Central memory CD8-positive, alpha-beta T cell (primary cell): ENCODE measurements around the gene RXYLT1.
"Not testable (repeated sequence)": the region's sequence is repeated elsewhere in the genome, so short reads cannot be mapped to it uniquely, and the experiment has no call there.

Experiments used
- ATAC-seq: fragments of 150-1000 bp; cut with Tn5 transposase; replicated peaks from 2 replicates; pipeline ENCODE4 v1.10.0; 2022; ENCODE audit warnings: mild to moderate bottlenecking, moderate FRiP score, moderate number of reproducible peaks; ENCODE audit not compliant: poor library complexity, severe bottlenecking; ENCODE audit errors: extremely low read depth
- DNase-seq, 2 donors: peaks; one replicate each; pipeline ENCODE4 v3.0.0; 2021; ENCODE audit warnings: low spot score in 2 of 2
- H3K27ac Mint-ChIP-seq: one replicate; pipeline ENCODE4 v1.8.0; 2022; ENCODE audit warnings: low read depth, mild to moderate bottlenecking, moderate library complexity, mixed read lengths
- H3K27me3 Mint-ChIP-seq: one replicate; pipeline ENCODE4 v1.8.0; 2022; ENCODE audit warnings: mixed read lengths
- H3K36me3 Mint-ChIP-seq: one replicate; pipeline ENCODE4 v1.8.0; 2022; ENCODE audit warnings: mild to moderate bottlenecking, moderate library complexity, mixed read lengths; ENCODE audit not compliant: insufficient read depth
- H3K4me1 Mint-ChIP-seq: one replicate; pipeline ENCODE4 v1.8.0; 2022; ENCODE audit warnings: mixed read lengths
- H3K4me3 Mint-ChIP-seq: one replicate; pipeline ENCODE4 v1.8.0; 2022; ENCODE audit warnings: mild to moderate bottlenecking, moderate library complexity, mixed read lengths
- H3K9me3 Mint-ChIP-seq: one replicate; pipeline ENCODE4 v1.8.0; 2022; ENCODE audit warnings: mixed read lengths

The RXYLT1 gene

GRCh38 chr12:63779498-63780481, at the start of gene RXYLT1:
TSS of gene RXYLT1 (plus strand) at chr12:63779909. CDS start at chr12:63779961, 52 bp downstream.
- H3K9me3 Mint-ChIP-seq, result no peaks in the 10 kb centered on the region
- H3K4me3 Mint-ChIP-seq, result peak within 1 kb of the TSS; percentile 97
- DNase-seq, result peak; percentile 68 to 70
- H3K36me3 Mint-ChIP-seq, result peaks cover 11% of the 10 kb centered on the region
- peak within 1 kb of the TSS; percentile 98 for H3K27ac Mint-ChIP-seq
- peaks cover 19% of the 10 kb centered on the region for H3K4me1 Mint-ChIP-seq
- ATAC-seq, result peak; percentile 90
- no peaks in the 10 kb centered on the region for H3K27me3 Mint-ChIP-seq

GRCh38 chr12:63732779-63733178, 46.9 kb upstream of the RXYLT1 start:
- H3K27ac Mint-ChIP-seq, H3K4me1 Mint-ChIP-seq, ATAC-seq, H3K27me3 Mint-ChIP-seq, H3K36me3 Mint-ChIP-seq, DNase-seq, H3K9me3 Mint-ChIP-seq, H3K4me3 Mint-ChIP-seq: not testable (repeated sequence)

- not testable (repeated sequence) for H3K4me1 Mint-ChIP-seq, ATAC-seq, DNase-seq, H3K27me3 Mint-ChIP-seq, H3K27ac Mint-ChIP-seq, H3K36me3 Mint-ChIP-seq, H3K4me3 Mint-ChIP-seq, H3K9me3 Mint-ChIP-seq
These were observed 46.1 kb upstream of the RXYLT1 start for GRCh38 chr12:63733585-63733984.

GRCh38 chr12:63740551-63740950, 39.2 kb upstream of the RXYLT1 start:
- H3K4me1 Mint-ChIP-seq, H3K4me3 Mint-ChIP-seq, H3K27ac Mint-ChIP-seq, H3K36me3 Mint-ChIP-seq, H3K9me3 Mint-ChIP-seq, ATAC-seq, DNase-seq: not testable (repeated sequence)
- peaks cover 20% of the 10 kb centered on the region for H3K27me3 Mint-ChIP-seq

GRCh38 chr12:63741431-63741830, 38.3 kb upstream of the RXYLT1 start:
- not testable (repeated sequence) for H3K27ac Mint-ChIP-seq, H3K4me1 Mint-ChIP-seq, H3K4me3 Mint-ChIP-seq, H3K9me3 Mint-ChIP-seq, H3K36me3 Mint-ChIP-seq, DNase-seq, ATAC-seq
- H3K27me3 Mint-ChIP-seq, result peaks cover 24% of the 10 kb centered on the region

- not testable (repeated sequence) for H3K4me1 Mint-ChIP-seq, H3K9me3 Mint-ChIP-seq, H3K27ac Mint-ChIP-seq, DNase-seq, ATAC-seq, H3K36me3 Mint-ChIP-seq, H3K4me3 Mint-ChIP-seq
- peaks cover 21% of the 10 kb centered on the region for H3K27me3 Mint-ChIP-seq
These were observed 35.6 kb upstream of the RXYLT1 start for GRCh38 chr12:63744110-63744509.

GRCh38 chr12:63746470-63746869, 33.2 kb upstream of the RXYLT1 start:
- not testable (repeated sequence) for H3K36me3 Mint-ChIP-seq

GRCh38 chr12:63747136-63747535, 32.6 kb upstream of the RXYLT1 start:
- H3K27ac Mint-ChIP-seq, result not testable (repeated sequence)

More at GRCh38 chr12:63746470-63746869, 33.2 kb upstream of the RXYLT1 start:
- not testable (repeated sequence) for H3K27ac Mint-ChIP-seq, H3K4me3 Mint-ChIP-seq, H3K4me1 Mint-ChIP-seq, ATAC-seq, DNase-seq, H3K9me3 Mint-ChIP-seq
- peaks cover 18% of the 10 kb centered on the region for H3K27me3 Mint-ChIP-seq

GRCh38 chr12:63747553-63747952, 32.2 kb upstream of the RXYLT1 start:
- ATAC-seq (peak; percentile 32), DNase-seq (no peak)
- H3K9me3 Mint-ChIP-seq, result no peaks in the 10 kb centered on the region
- H3K27ac Mint-ChIP-seq, result no peak overlapping the region
- H3K36me3 Mint-ChIP-seq, result no peaks in the 10 kb centered on the region
- peaks cover 11% of the 10 kb centered on the region for H3K27me3 Mint-ChIP-seq
- no peaks in the 10 kb centered on the region for H3K4me1 Mint-ChIP-seq
- no peak overlapping the region for H3K4me3 Mint-ChIP-seq

More at GRCh38 chr12:63747136-63747535, 32.6 kb upstream of the RXYLT1 start:
- not testable (repeated sequence) for H3K9me3 Mint-ChIP-seq, H3K36me3 Mint-ChIP-seq, H3K4me1 Mint-ChIP-seq, DNase-seq, H3K4me3 Mint-ChIP-seq
- peaks cover 11% of the 10 kb centered on the region for H3K27me3 Mint-ChIP-seq
- peak; percentile 6 for ATAC-seq

- DNase-seq (no peak), ATAC-seq (no peak)
- Mint-ChIP-seq H3K9me3 (no peaks in the 10 kb centered on the region), H3K27me3 (peaks cover 41% of the 10 kb centered on the region), H3K4me1 (no peaks in the 10 kb centered on the region), H3K27ac (no peak overlapping the region), H3K4me3 (no peak overlapping the region), H3K36me3 (no peaks in the 10 kb centered on the region)
These were observed 27.4 kb upstream of the RXYLT1 start for GRCh38 chr12:63752283-63752682.

GRCh38 chr12:63752841-63753240, 26.9 kb upstream of the RXYLT1 start:
- Mint-ChIP-seq H3K4me3 (no peak overlapping the region), H3K27ac (no peak overlapping the region), H3K4me1 (no peaks in the 10 kb centered on the region), H3K36me3 (no peaks in the 10 kb centered on the region), H3K9me3 (no peaks in the 10 kb centered on the region), H3K27me3 (peaks cover 46% of the 10 kb centered on the region)
- no peak for DNase-seq
- ATAC-seq, result no peak

- Mint-ChIP-seq H3K27ac (no peak overlapping the region), H3K4me1 (no peaks in the 10 kb centered on the region), H3K4me3 (no peak overlapping the region), H3K9me3 (no peaks in the 10 kb centered on the region), H3K27me3 (peaks cover 55% of the 10 kb centered on the region), H3K36me3 (no peaks in the 10 kb centered on the region)
- ATAC-seq, result no peak
- DNase-seq, result no peak
These were observed 26.0 kb upstream of the RXYLT1 start for GRCh38 chr12:63753743-63754142.

GRCh38 chr12:63764481-63764880, 15.2 kb upstream of the RXYLT1 start:
- Mint-ChIP-seq H3K27ac (no peak overlapping the region), H3K4me1 (no peaks in the 10 kb centered on the region), H3K9me3 (no peaks in the 10 kb centered on the region), H3K36me3 (no peaks in the 10 kb centered on the region), H3K4me3 (no peak overlapping the region), H3K27me3 (peaks cover 42% of the 10 kb centered on the region)
- no peak for ATAC-seq
- DNase-seq, result no peak
